Right cardiac atrium (tissue), 5 donors: ENCODE results near the gene OR5AC2. TPM values are rescaled to one million over a fixed set of nuclear protein-coding genes. Genes with fewer than 3 reads are reported as not detected.

ENCODE experiments used
- ATAC-seq, 2 donors: fragments of 200-7000 bp; cut with Tn5 transposase; one replicate each; pipeline versions ENCODE4 v1.8.0 to v1.9.1; 2020; ENCODE audit warnings: moderate library complexity in 2 of 2, mild to moderate bottlenecking in 1 of 2
- DNase-seq, 3 donors: peaks; one replicate each; pipeline ENCODE4 v3.0.0-alpha.2; 2020
- H3K27ac ChIP-seq: one replicate; pipeline ENCODE4 v1.5.1; 2013; ENCODE audit warnings: mild to moderate bottlenecking, low read length, control low read depth, moderate library complexity
- H3K27me3 ChIP-seq: one replicate; pipeline ENCODE4 v1.6.1; 2013; ENCODE audit not compliant: control insufficient read depth, insufficient read depth
- H3K4me1 ChIP-seq: one replicate; pipeline ENCODE4 v1.6.1; 2013; ENCODE audit warnings: low read length; ENCODE audit not compliant: control insufficient read depth, insufficient read depth
- H3K4me3 ChIP-seq: one replicate; pipeline ENCODE4 v1.5.1; 2013; ENCODE audit warnings: low read length, control low read depth
- H3K9me3 ChIP-seq: one replicate; pipeline ENCODE4 v1.6.1; 2013; ENCODE audit warnings: low read length; ENCODE audit not compliant: control insufficient read depth
- WGBS: extraction: QIAGEN DNeasy Blood & Tissue Kit; methylation state at CpG from one replicate; pipeline ENCODE4 v1.1.7; 2013; 5-methylcytosine and 5-hydroxymethylcytosine counted together
- intact Hi-C, 4 donors: fragments of 100-400 bp; cut with DNase I; formaldehyde crosslinking; loops; one replicate each; pipeline versions ENCODE4 v1.11.0 to v1.14.0; 2022 to 2023
- long read RNA-seq, 4 donors: library from polyadenylated mRNA; unstranded; transcript quantifications; one replicate each; pipeline ENCODE4 v2.0.0, GENCODE V29; 2020 to 2021
- polyA plus RNA-seq: library from polyadenylated mRNA; stranded (reverse); fragments of 200-250 nt; gene quantifications from one replicate; pipeline ENCODE4 v1.2.3, GENCODE V29; 2013
- total RNA-seq, 4 donors: library from RNA; stranded (reverse); fragmentation: NEBNext Ultra II Directional; extraction: Animal tissue kit (Norgen Biotek cat#: 25700); gene quantifications; one replicate each; pipeline ENCODE4 v1.2.1, GENCODE V29; 2021
- donor health status: healthy with polysubstance abuse.
- donor health status: DM: no; HTN: yes; CAD: no.
- donor health status: DM: no; HTN: no; CAD: no.
- donor health status: DM: no; HTN: yes; CAD: no; lungs with severe emphysema.
- donor health status: DM: yes; HTN: yes; CAD: no.

Gene OR5AC2
- total RNA-seq (not detected), polyA plus RNA-seq (not detected)
- long read RNA-seq, donor 1 = 0 reads
- long read RNA-seq, donor 2 = 0 reads
- long read RNA-seq, donor 3 = 0 reads
- long read RNA-seq, donor 4 = 0 reads

- Histone ChIP-seq H3K4me3 (no peak within 1 kb of the TSS), H3K27me3 (no peaks in the 10 kb centered on the region), H3K27ac (no peak within 1 kb of the TSS), H3K9me3 (no peaks in the 10 kb centered on the region), H3K4me1 (no peaks in the 10 kb centered on the region)
- intact Hi-C loops = no loop called here
- ATAC-seq (no peak), DNase-seq (no peak)
- whole genome bisulfite sequencing = 68% methylated on average over 4 of the region's 4 CpGs
Observed at GRCh38 chr3:98086873-98087272, at the start of gene OR5AC2. TSS of gene OR5AC2 (plus strand) at chr3:98087173. CDS start at chr3:98087173, 0 bp downstream.

- ATAC-seq (no peak), DNase-seq (no peak)
- no peaks in the 10 kb centered on the region for H3K4me1 ChIP-seq
- H3K27ac ChIP-seq = no peak overlapping the region
- intact Hi-C loops = loop anchor here in 3 of 4 donors (2.0 to 5.0 kb wide), 2 partner anchors 289 to 293 kb away; no protein-coding TSS in a partner anchor
- no peaks in the 10 kb centered on the region for H3K9me3 ChIP-seq
- H3K4me3 ChIP-seq = no peak overlapping the region
- 62% methylated on average over 3 of the region's 3 CpGs for WGBS
- no peaks in the 10 kb centered on the region for H3K27me3 ChIP-seq
Observed at GRCh38 chr3:98038286-98038685, 48.7 kb upstream of the OR5AC2 start.

GRCh38 chr3:98038876-98039275, 48.1 kb upstream of the OR5AC2 start:
- Histone ChIP-seq H3K4me3 (no peak overlapping the region), H3K27me3 (no peaks in the 10 kb centered on the region), H3K4me1 (no peaks in the 10 kb centered on the region), H3K9me3 (no peaks in the 10 kb centered on the region), H3K27ac (no peak overlapping the region)
- intact Hi-C loops = loop anchor here in 3 of 4 donors (2.0 to 5.0 kb wide), 2 partner anchors 288 to 292 kb away; no protein-coding TSS in a partner anchor
- DNase-seq (no peak), ATAC-seq (no peak)
- WGBS = 74% methylated on average over 3 of the region's 3 CpGs

- DNase-seq = peak; percentile 16 to 60 (median 47)
- no peaks in the 10 kb centered on the region for H3K27me3 ChIP-seq
- WGBS = 16% methylated on average over 13 of the region's 13 CpGs
Observed at GRCh38 chr3:98039322-98040024, 47.5 kb upstream of the OR5AC2 start.

GRCh38 chr3:98041350-98041749, 45.6 kb upstream of the OR5AC2 start:
- H3K27me3 ChIP-seq = no peaks in the 10 kb centered on the region
- intact Hi-C loops = loop anchor here in 1 of 4 donors (5.0 kb wide), 1 partner anchor 286 kb away; no protein-coding TSS in a partner anchor
- no peaks in the 10 kb centered on the region for H3K9me3 ChIP-seq
- DNase-seq (no peak), ATAC-seq (no peak)
- no peak overlapping the region for H3K27ac ChIP-seq
- 89% methylated on average over 1 of the region's 1 CpG for WGBS
- no peaks in the 10 kb centered on the region for H3K4me1 ChIP-seq
- H3K4me3 ChIP-seq = no peak overlapping the region

More at GRCh38 chr3:98039322-98040024, 47.5 kb upstream of the OR5AC2 start:
- H3K4me3 ChIP-seq = peak overlapping the region; percentile 32
- no peaks in the 10 kb centered on the region for H3K9me3 ChIP-seq
- peak; percentile 82 to 92 for ATAC-seq
- no peak overlapping the region for H3K27ac ChIP-seq
- intact Hi-C loops = loop anchor here (2.0 to 5.0 kb wide), 2 partner anchors 288 to 291 kb away; no protein-coding TSS in a partner anchor
- H3K4me1 ChIP-seq = no peaks in the 10 kb centered on the region

- H3K27me3 ChIP-seq = no peaks in the 10 kb centered on the region
- ATAC-seq = no peak
- no peaks in the 10 kb centered on the region for H3K4me1 ChIP-seq
- intact Hi-C loops = no loop called here
- WGBS = 41% methylated on average over 1 of the region's 1 CpG
- no peak for DNase-seq
- no peaks in the 10 kb centered on the region for H3K9me3 ChIP-seq
- no peak overlapping the region for H3K27ac ChIP-seq
- no peak overlapping the region for H3K4me3 ChIP-seq
Observed at GRCh38 chr3:98048586-98048985, 38.4 kb upstream of the OR5AC2 start.

- DNase-seq = no peak
- H3K4me3 ChIP-seq = no peak overlapping the region
- no peak overlapping the region for H3K27ac ChIP-seq
- H3K4me1 ChIP-seq = no peaks in the 10 kb centered on the region
- 82% methylated on average over 1 of the region's 1 CpG for WGBS
- no peaks in the 10 kb centered on the region for H3K27me3 ChIP-seq
- ATAC-seq = no peak
- H3K9me3 ChIP-seq = no peaks in the 10 kb centered on the region
- intact Hi-C loops = no loop called here
Observed at GRCh38 chr3:98049271-98049670, 37.7 kb upstream of the OR5AC2 start.

GRCh38 chr3:98056035-98056434, 30.9 kb upstream of the OR5AC2 start:
- no peaks in the 10 kb centered on the region for H3K4me1 ChIP-seq
- H3K27ac ChIP-seq = no peak overlapping the region
- no peaks in the 10 kb centered on the region for H3K27me3 ChIP-seq
- DNase-seq (no peak), ATAC-seq (no peak)
- H3K9me3 ChIP-seq = no peaks in the 10 kb centered on the region
- intact Hi-C loops = no loop called here
- H3K4me3 ChIP-seq = no peak overlapping the region

- Histone ChIP-seq H3K9me3 (no peaks in the 10 kb centered on the region), H3K27ac (no peak overlapping the region), H3K4me3 (no peak overlapping the region), H3K27me3 (no peaks in the 10 kb centered on the region), H3K4me1 (no peaks in the 10 kb centered on the region)
- WGBS = 96% methylated on average over 1 of the region's 1 CpG
- no peak for ATAC-seq
- intact Hi-C loops = no loop called here
- no peak for DNase-seq
Observed at GRCh38 chr3:98057631-98058030, 29.3 kb upstream of the OR5AC2 start.

- Histone ChIP-seq H3K4me3 (no peak overlapping the region), H3K4me1 (no peaks in the 10 kb centered on the region), H3K27ac (no peak overlapping the region), H3K9me3 (no peaks in the 10 kb centered on the region), H3K27me3 (no peaks in the 10 kb centered on the region)
- ATAC-seq (no peak), DNase-seq (no peak)
- 39% methylated on average over 7 of the region's 7 CpGs for WGBS
- intact Hi-C loops = no loop called here
Observed at GRCh38 chr3:98058244-98058960, 28.6 kb upstream of the OR5AC2 start.

GRCh38 chr3:98068824-98069223, 18.1 kb upstream of the OR5AC2 start:
- 34% methylated on average over 2 of the region's 2 CpGs for WGBS

More at GRCh38 chr3:98068824-98069223, 18.1 kb upstream of the OR5AC2 start:
- no peak overlapping the region for H3K4me3 ChIP-seq
- no peak overlapping the region for H3K27ac ChIP-seq
- H3K27me3 ChIP-seq = no peaks in the 10 kb centered on the region
- no peaks in the 10 kb centered on the region for H3K9me3 ChIP-seq
- H3K4me1 ChIP-seq = no peaks in the 10 kb centered on the region
- ATAC-seq (no peak), DNase-seq (no peak)
- intact Hi-C loops = no loop called here
